Epithelial cell of proximal tubule (primary cell): ENCODE results near the gene CRYZ. TPM values are rescaled to one million over a fixed set of nuclear protein-coding genes. Genes with fewer than 3 reads are reported as not detected.

ENCODE experiments used
- DNase-seq: peaks from one replicate; pipeline ENCODE4 v3.0.0-alpha.2; 2011; ENCODE audit warnings: low read depth
- H3K4me3 ChIP-seq: 2 replicates; pipeline ENCODE4 v1.5.1; 2011; ENCODE audit warnings: low read depth, mild to moderate bottlenecking, low read length
- CTCF ChIP-seq: conservative IDR thresholded peaks from 2 replicates; pipeline ENCODE4 v1.5.1; 2012; ENCODE audit warnings: low read depth, mild to moderate bottlenecking, low read length
- total RNA-seq: library from RNA; depleted of rRNA; stranded (reverse); fragments of >200 nt; gene quantifications from 2 replicates; pipeline ENCODE4 v1.2.3, GENCODE V29; 2015

Gene CRYZ, protein sequence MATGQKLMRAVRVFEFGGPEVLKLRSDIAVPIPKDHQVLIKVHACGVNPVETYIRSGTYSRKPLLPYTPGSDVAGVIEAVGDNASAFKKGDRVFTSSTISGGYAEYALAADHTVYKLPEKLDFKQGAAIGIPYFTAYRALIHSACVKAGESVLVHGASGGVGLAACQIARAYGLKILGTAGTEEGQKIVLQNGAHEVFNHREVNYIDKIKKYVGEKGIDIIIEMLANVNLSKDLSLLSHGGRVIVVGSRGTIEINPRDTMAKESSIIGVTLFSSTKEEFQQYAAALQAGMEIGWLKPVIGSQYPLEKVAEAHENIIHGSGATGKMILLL
- total RNA-seq: 107 and 192 TPM in 2 replicates

GRCh38 chr1:74732960-74733603 is at the start of gene CRYZ, which contains the start of gene TYW3:
TSS of gene CRYZ (minus strand) at chr1:74733050. CDS start at chr1:74724821, 8,229 bp downstream.
TSS of gene TYW3 (plus strand) at chr1:74733152. CDS start at chr1:74733245, 93 bp downstream.
- TF ChIP-seq CTCF: no peak
- peak; percentile 63 for DNase-seq
- H3K4me3 ChIP-seq: peak within 1 kb of the TSS; percentile 88

- no peak for TF ChIP-seq CTCF
- DNase-seq: no peak
These were observed 47.7 kb upstream of the CRYZ start for GRCh38 chr1:74780594-74780993.

GRCh38 chr1:74779750-74780149 is 46.9 kb upstream of the CRYZ start:
- no peak for TF ChIP-seq CTCF
- no peak overlapping the region for H3K4me3 ChIP-seq
- no peak for DNase-seq

More at GRCh38 chr1:74780594-74780993, 47.7 kb upstream of the CRYZ start:
- H3K4me3 ChIP-seq: no peak overlapping the region

- no peak for TF ChIP-seq CTCF
- DNase-seq: no peak
- H3K4me3 ChIP-seq: no peak overlapping the region
These were observed 44.7 kb upstream of the CRYZ start for GRCh38 chr1:74777525-74777924.

DNA sequence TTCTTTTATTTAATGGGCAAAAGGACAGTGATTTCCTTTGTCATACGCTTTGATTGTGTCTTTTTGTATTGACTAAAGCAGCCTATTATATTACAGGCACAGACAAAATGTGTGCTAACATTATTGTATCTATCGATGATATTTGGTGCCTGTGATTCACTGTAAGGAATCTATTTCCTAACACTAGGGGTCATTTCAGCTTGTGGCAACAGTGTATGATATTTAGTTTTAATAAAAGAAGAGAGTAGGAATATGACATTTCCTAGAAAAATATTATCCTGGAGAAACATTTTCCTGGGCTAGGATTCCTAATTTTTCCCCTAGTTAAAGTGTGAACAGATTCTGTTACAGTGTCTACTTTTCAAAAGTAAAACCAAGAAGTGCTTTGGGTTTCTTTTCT is 42.9 kb upstream of the CRYZ start:
- no peak overlapping the region for H3K4me3 ChIP-seq
- TF ChIP-seq CTCF: no peak
- DNase-seq: no peak

GRCh38 chr1:74773582-74773981 is 40.7 kb upstream of the CRYZ start:
- no peak overlapping the region for H3K4me3 ChIP-seq
- TF ChIP-seq CTCF: no peak
- no peak for DNase-seq

DNA sequence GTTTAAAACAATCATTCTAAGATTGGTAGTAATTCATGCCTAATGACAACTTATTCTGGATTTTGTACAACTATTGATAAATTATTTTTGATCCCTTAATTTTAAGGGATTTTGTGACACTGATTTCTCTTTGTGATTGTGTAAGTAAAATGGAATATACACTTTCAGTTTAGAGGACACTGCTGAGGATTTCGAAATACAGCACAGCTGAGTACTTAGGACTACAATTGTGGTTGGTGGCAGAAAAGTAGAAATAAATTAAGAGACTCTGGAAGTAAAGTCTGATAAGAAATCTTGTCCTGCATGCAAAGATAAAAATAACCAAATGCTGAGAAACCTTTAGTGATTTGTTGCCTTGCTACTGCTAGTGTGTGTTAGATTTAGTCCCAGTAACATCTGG is 40.1 kb upstream of the CRYZ start:
- H3K4me3 ChIP-seq: no peak overlapping the region
- no peak for DNase-seq
- no peak for TF ChIP-seq CTCF
